ENCODE results near the gene PSMD1.

- TF ChIP-seq CTCF (IDR thresholded peaks at IDR 0.05): no peak
- no peak for TF ChIP-seq POLR2A (IDR thresholded peaks at IDR 0.05)
These were observed 141.1 kb downstream of the PSMD1 start for GRCh38 chr2:231197706-231198290.
